Retinal pigment epithelial cell (primary cell): ENCODE data around the gene SCIN.
"Not testable (repeated sequence)": the region's sequence is repeated elsewhere in the genome, so short reads cannot be mapped to it uniquely, and the experiment has no call there.

Experiments
- DNase-seq: peaks from one replicate; pipeline ENCODE4 v3.0.0-alpha.2; 2010; ENCODE audit warnings: low read depth
- H3K4me3 ChIP-seq: 2 replicates; pipeline ENCODE4 v1.5.1; 2011; ENCODE audit warnings: mild to moderate bottlenecking, low read length, control low read depth, moderate library complexity
- TF ChIP-seq, protein P1 (sequence below): conservative IDR thresholded peaks from 2 replicates; pipeline ENCODE4 v1.5.1; 2011; ENCODE audit warnings: low read depth, low read length, control low read depth, inconsistent platforms

Gene SCIN

DNA sequence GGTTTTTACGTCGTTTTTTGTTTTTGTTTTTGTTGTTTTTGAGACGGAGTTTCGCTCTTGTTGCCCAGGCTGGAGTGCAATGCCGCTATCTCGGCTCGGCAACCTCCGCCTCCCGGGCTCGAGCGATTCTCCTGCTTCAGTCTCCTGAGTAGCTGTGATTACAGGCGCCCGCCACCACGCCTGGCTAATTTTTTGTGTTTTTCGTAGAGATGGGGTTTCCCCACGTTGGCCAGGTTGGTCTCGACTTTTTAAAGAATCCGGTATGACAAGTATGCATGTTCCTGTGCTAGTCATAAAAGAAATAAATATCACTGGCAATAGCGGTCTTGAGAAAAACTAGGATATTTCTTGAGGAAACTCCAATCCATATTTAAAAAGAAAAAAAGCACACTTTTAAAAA, 114.2 kb downstream of the SCIN start:
- TF ChIP-seq, protein P1, sequence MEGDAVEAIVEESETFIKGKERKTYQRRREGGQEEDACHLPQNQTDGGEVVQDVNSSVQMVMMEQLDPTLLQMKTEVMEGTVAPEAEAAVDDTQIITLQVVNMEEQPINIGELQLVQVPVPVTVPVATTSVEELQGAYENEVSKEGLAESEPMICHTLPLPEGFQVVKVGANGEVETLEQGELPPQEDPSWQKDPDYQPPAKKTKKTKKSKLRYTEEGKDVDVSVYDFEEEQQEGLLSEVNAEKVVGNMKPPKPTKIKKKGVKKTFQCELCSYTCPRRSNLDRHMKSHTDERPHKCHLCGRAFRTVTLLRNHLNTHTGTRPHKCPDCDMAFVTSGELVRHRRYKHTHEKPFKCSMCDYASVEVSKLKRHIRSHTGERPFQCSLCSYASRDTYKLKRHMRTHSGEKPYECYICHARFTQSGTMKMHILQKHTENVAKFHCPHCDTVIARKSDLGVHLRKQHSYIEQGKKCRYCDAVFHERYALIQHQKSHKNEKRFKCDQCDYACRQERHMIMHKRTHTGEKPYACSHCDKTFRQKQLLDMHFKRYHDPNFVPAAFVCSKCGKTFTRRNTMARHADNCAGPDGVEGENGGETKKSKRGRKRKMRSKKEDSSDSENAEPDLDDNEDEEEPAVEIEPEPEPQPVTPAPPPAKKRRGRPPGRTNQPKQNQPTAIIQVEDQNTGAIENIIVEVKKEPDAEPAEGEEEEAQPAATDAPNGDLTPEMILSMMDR: no peak
- no peak overlapping the region for H3K4me3 ChIP-seq
- DNase-seq: no peak

DNA sequence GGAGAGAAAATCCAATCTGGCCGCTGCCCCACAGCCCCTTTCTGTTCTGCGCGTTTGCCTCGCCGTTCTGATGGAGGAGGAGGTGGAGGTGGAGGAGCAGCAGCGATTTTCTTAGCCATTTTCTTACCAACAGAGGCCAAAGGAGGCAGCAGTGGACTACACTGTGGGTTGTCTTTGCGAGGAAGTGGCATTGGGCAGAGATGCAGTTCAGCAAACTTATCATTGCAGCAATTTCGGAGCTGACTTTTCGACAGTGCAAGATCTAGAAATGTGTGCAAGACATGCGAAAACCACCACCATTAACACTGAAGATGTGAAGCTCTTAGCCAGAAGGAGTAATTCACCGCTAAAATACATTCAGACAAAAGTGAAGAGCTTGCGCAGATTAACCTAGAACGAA, 115.0 kb downstream of the SCIN start:
- peak overlapping the region; percentile 86 for H3K4me3 ChIP-seq
- TF ChIP-seq, protein P1: peak; percentile 74
- DNase-seq: peak; percentile 48

DNA sequence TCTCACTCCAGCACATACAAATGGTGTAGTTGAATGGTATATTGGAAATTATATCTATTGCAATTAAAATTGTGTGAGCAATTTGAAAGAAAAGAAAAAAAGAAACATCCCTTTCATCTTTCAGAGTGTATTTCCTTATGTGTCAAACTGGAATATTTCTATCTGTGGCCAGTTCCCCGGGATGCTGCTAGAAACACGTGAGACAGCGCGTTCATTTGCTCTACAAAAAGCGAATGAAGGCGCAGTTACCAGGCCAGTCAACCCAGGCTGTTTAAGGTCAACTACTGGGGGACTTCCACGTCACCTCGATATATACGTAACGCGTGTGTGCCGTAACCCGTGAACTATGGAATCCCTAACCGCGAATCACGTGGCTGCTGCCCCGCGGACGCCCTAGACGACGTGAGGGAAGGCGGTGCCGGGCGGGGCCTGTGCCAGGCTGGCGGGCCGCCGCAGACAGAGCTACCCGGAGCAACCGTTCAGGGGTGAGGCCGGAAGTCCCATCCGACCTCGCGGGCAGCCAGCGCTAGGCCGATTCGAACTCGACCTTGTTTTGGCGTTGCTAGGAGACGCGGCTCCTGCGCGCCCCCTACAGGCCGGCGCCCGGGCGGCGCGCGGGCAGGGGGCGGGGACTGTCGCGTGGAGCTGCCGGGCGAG, 115.8 kb downstream of the SCIN start:
- peak; percentile 87 for DNase-seq
- H3K4me3 ChIP-seq: peak overlapping the region; percentile 86
- TF ChIP-seq, protein P1: peak; percentile 61

GRCh38 chr7:12686891-12687717, 116.6 kb downstream of the SCIN start, which contains the start of gene ARL4A:
Gene ARL4A (plus strand): TSS chr7:12687633. CDS start chr7:12688255, 622 bp downstream.
- TF ChIP-seq, protein P1: peak; percentile 48
- DNase-seq: peak; percentile 97
- peak within 1 kb of the TSS; percentile 86 for H3K4me3 ChIP-seq

- TF ChIP-seq, protein P1: no peak
- H3K4me3 ChIP-seq: peak overlapping the region; percentile 86
- DNase-seq: no peak
Measured at GRCh38 chr7:12687718-12688171, 117.2 kb downstream of the SCIN start.

GRCh38 chr7:12688485-12689170, 118.1 kb downstream of the SCIN start:
- not testable (repeated sequence) for DNase-seq
- peak overlapping the region; percentile 86 for H3K4me3 ChIP-seq

DNA sequence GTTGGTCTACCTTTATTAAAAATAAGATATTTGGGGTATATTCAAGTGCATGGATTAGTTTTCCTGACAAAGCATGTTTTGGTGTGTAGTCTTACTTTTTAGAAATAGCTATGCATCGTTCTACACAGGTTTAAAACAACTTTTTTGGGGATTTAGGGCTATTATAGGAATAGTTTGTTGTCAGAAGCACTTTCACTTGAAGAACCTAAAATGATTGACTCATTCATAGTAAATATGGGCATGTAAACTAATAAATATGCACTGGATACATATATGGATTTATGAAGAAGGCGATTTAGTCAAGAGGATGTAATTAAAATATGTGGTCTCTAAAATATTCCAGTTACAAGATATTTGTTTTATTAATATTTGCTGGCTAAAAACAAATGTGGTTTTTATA, 118.9 kb downstream of the SCIN start:
- DNase-seq: no peak
- TF ChIP-seq, protein P1: no peak
- peak overlapping the region; percentile 86 for H3K4me3 ChIP-seq
